Measurements from ENCODE around the gene KIAA0408. TPM values are rescaled to one million over a fixed set of nuclear protein-coding genes. Genes with fewer than 3 reads are reported as not detected.

KIAA0408 gene
- total RNA-seq (1 to 10 TPM in 8 of 9 donors, under 1 TPM in 1; 0.18 to 5.4 (median 1.9) TPM), polyA plus RNA-seq (1 to 10 TPM; 2.9 to 8.6 (median 3.1) TPM)
- long read RNA-seq, donor 1: 0 reads
- long read RNA-seq, donor 2, partial matches to known transcripts: 0 of 1 reads
- long read RNA-seq, donor 2, other reads (novel, unspliced or antisense): 0 of 1 reads
- long read RNA-seq, donor 3, partial matches to known transcripts: 0 of 1 reads
- long read RNA-seq, donor 3, other reads (novel, unspliced or antisense): 0 of 1 reads
- long read RNA-seq, donor 4: 0 reads
- long read RNA-seq, donor 5: 0 reads
- long read RNA-seq, donor 6: 0 reads
- long read RNA-seq, donor 7: 0 reads
- long read RNA-seq, donor 8, partial matches to known transcripts: 0 of 1 reads
- long read RNA-seq, donor 8, other reads (novel, unspliced or antisense): 0 of 1 reads
- long read RNA-seq, donor 9: 0 reads
- long read RNA-seq, donor 10: 0 reads

DNA sequence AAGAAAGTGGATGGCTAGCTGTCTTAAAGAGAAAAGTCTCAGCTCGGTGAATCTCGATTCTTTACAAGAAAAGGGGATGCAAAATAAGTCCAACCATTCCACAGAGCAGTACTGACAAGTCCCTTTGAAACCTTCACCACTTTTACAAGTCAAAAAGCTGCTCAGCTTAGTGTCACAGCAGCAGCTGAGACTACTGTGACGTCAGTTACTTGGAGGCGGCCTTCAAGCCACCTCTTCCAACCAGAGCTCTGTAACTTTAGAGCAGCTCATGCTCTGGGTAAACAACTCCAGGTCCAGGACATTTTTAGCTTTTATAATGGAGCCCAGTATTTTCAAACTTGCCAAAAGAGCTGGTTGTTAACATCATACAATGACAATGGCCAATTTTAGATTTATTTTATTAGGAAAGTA lies at the start of gene KIAA0408:
TSS of gene KIAA0408 (minus strand) at position 159 of the 411 bp plus-strand sequence. CDS start 5,408 bp downstream, outside the sequence.
- DNase-seq: peak in 6 of 7 donors; percentile 33 to 81 (median 40)
- 35 to 51% (median 42%) methylated on average over 4 of the region's 4 CpGs for WGBS, 4 donors
- TF ChIP-seq, protein P1, sequence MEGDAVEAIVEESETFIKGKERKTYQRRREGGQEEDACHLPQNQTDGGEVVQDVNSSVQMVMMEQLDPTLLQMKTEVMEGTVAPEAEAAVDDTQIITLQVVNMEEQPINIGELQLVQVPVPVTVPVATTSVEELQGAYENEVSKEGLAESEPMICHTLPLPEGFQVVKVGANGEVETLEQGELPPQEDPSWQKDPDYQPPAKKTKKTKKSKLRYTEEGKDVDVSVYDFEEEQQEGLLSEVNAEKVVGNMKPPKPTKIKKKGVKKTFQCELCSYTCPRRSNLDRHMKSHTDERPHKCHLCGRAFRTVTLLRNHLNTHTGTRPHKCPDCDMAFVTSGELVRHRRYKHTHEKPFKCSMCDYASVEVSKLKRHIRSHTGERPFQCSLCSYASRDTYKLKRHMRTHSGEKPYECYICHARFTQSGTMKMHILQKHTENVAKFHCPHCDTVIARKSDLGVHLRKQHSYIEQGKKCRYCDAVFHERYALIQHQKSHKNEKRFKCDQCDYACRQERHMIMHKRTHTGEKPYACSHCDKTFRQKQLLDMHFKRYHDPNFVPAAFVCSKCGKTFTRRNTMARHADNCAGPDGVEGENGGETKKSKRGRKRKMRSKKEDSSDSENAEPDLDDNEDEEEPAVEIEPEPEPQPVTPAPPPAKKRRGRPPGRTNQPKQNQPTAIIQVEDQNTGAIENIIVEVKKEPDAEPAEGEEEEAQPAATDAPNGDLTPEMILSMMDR (IDR thresholded peaks at IDR 0.05): no peak
- TF ChIP-seq POLR2A (IDR thresholded peaks at IDR 0.05): no peak
- Histone ChIP-seq H3K36me3 (replicated peaks in 1 of 2) (no peaks in the 10 kb centered on the region), H3K27ac (peak within 1 kb of the TSS in 2 of 5 donors; percentile 56 to 70), H3K27me3 (no peaks in the 10 kb centered on the region), H3K9me3 (replicated peaks in 1 of 3) (no peaks in the 10 kb centered on the region), H3K4me1 (replicated peaks in 1 of 2) (peaks cover 0 to 7% of the 10 kb centered on the region in 2 donors), H3K4me3 (peak within 1 kb of the TSS in 1 of 4 donors; percentile 30)
- intact Hi-C loops (cut with DNase I): no loop called here

- TF ChIP-seq POLR2A (IDR thresholded peaks at IDR 0.05): no peak
- TF ChIP-seq, protein P1 (IDR thresholded peaks at IDR 0.05): no peak
- H3K27me3 ChIP-seq: no peaks in the 10 kb centered on the region
- no peak overlapping the region for H3K4me3 ChIP-seq
- H3K36me3 ChIP-seq (replicated peaks in 1 of 2): no peaks in the 10 kb centered on the region
- intact Hi-C loops (cut with DNase I): no loop called here
- WGBS, 4 donors: 72 to 84% (median 80%) methylated on average over 1 of the region's 1 CpG
- H3K9me3 ChIP-seq (replicated peaks in 1 of 3): no peaks in the 10 kb centered on the region
- no peak overlapping the region for H3K27ac ChIP-seq
- H3K4me1 ChIP-seq (replicated peaks in 1 of 2): no peaks in the 10 kb centered on the region
- DNase-seq: no peak
These were observed 47.7 kb upstream of the KIAA0408 start for GRCh38 chr6:127506894-127507293.

DNA sequence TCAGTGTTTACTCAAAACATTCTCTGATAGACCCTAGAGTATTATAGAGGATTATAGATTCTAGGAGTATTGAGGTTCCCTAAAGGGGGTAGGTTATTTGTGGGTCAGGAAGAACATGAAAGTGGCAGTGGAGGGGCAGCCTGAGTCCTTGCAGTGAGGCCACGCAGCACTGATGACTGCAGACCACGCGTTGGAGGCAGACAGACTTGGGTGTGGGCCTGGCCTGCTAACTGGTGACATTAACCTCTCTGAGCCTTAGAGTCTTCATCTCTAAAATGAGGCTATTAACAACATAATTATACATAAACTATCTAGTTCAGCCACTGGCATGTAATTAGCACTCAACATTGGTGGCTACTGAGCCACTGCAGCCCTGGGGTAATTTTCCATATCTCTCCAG lies 43.8 kb upstream of the KIAA0408 start:
- no peak for DNase-seq
- no peaks in the 10 kb centered on the region for H3K9me3 ChIP-seq (replicated peaks in 1 of 3)
- TF ChIP-seq, protein P1 (IDR thresholded peaks at IDR 0.05): no peak
- no peak for TF ChIP-seq POLR2A (IDR thresholded peaks at IDR 0.05)
- 90 to 98% (median 93%) methylated on average over 3 of the region's 3 CpGs for WGBS, 4 donors
- no peaks in the 10 kb centered on the region for H3K27me3 ChIP-seq
- H3K4me1 ChIP-seq (replicated peaks in 1 of 2): no peaks in the 10 kb centered on the region
- intact Hi-C loops (cut with DNase I): no loop called here
- H3K36me3 ChIP-seq (replicated peaks in 1 of 2): no peaks in the 10 kb centered on the region
- no peak overlapping the region for H3K27ac ChIP-seq
- H3K4me3 ChIP-seq: no peak overlapping the region

GRCh38 chr6:127497410-127497809 lies 38.2 kb upstream of the KIAA0408 start:
- DNase-seq: no peak
- no peaks in the 10 kb centered on the region for H3K27me3 ChIP-seq
- no peaks in the 10 kb centered on the region for H3K4me1 ChIP-seq (replicated peaks in 1 of 2)
- no peaks in the 10 kb centered on the region for H3K9me3 ChIP-seq (replicated peaks in 1 of 3)
- TF ChIP-seq, protein P1 (IDR thresholded peaks at IDR 0.05): no peak
- no peak for TF ChIP-seq POLR2A (IDR thresholded peaks at IDR 0.05)
- WGBS, 4 donors: 85 to 100% (median 94%) methylated on average over 1 of the region's 1 CpG
- H3K36me3 ChIP-seq (replicated peaks in 1 of 2): no peaks in the 10 kb centered on the region
- no peak overlapping the region for H3K27ac ChIP-seq
- no peak overlapping the region for H3K4me3 ChIP-seq
- intact Hi-C loops (cut with DNase I): no loop called here
